IPS-15b (cell line): ENCODE data around the gene RIPK4.

Experiments
- H3K27me3 ChIP-seq: one replicate; pipeline ENCODE4 v1.6.1; 2013; ENCODE audit warnings: low read length; ENCODE audit not compliant: control insufficient read depth, insufficient read depth
- H3K36me3 ChIP-seq: one replicate; pipeline ENCODE4 v1.6.1; 2013; ENCODE audit warnings: low read length; ENCODE audit not compliant: control insufficient read depth, insufficient read depth
- H3K4me1 ChIP-seq: one replicate; pipeline ENCODE4 v1.6.1; 2013; ENCODE audit warnings: mild to moderate bottlenecking, low read length; ENCODE audit not compliant: control insufficient read depth, insufficient read depth
- H3K4me3 ChIP-seq: one replicate; pipeline ENCODE4 v1.5.1; 2013; ENCODE audit warnings: low read depth, low read length
- H3K9ac ChIP-seq: one replicate; pipeline ENCODE4 v1.6.1; 2013; ENCODE audit warnings: low read depth, mild to moderate bottlenecking, low read length
- H3K9me3 ChIP-seq: one replicate; pipeline ENCODE4 v1.6.1; 2013; ENCODE audit warnings: mild to moderate bottlenecking, low read length; ENCODE audit not compliant: control insufficient read depth, insufficient read depth

Gene RIPK4

GRCh38 chr21:41713495-41714281, 53.2 kb downstream of the RIPK4 start:
- Histone ChIP-seq H3K9me3 (no peaks in the 10 kb centered on the region), H3K4me3 (no peak overlapping the region), H3K27me3 (peaks cover 8% of the 10 kb centered on the region), H3K9ac (no peak overlapping the region), H3K36me3 (no peaks in the 10 kb centered on the region), H3K4me1 (peaks cover 3% of the 10 kb centered on the region)

DNA sequence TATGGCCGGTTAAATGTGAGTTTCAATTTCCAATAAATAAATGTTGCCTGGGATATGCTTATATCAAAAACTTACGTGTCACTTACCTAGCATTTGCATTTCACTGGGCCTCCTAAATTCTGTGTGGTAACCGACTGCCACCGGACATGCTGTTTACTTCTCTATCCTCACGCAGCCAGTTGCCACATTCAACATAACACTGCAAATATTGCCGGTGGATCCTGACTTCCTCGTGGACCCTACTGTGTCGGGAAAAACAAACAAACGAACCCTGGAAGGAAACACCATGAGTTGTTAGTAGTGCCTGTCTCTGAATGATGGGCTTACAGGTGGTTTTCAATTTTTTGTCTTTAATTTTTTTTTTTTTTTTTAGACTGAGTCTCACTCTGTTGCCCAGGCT, 54.1 kb downstream of the RIPK4 start:
- no peaks in the 10 kb centered on the region for H3K9me3 ChIP-seq
- no peaks in the 10 kb centered on the region for H3K36me3 ChIP-seq
- peak overlapping the region; percentile 45 for H3K4me3 ChIP-seq
- H3K4me1 ChIP-seq = peaks cover 3% of the 10 kb centered on the region
- no peak overlapping the region for H3K9ac ChIP-seq
- peaks cover 8% of the 10 kb centered on the region for H3K27me3 ChIP-seq

- Histone ChIP-seq H3K4me1 (peaks cover 3% of the 10 kb centered on the region), H3K4me3 (peak overlapping the region; percentile 45), H3K9me3 (no peaks in the 10 kb centered on the region), H3K9ac (no peak overlapping the region), H3K27me3 (peaks cover 8% of the 10 kb centered on the region), H3K36me3 (no peaks in the 10 kb centered on the region)
These were observed 54.7 kb downstream of the RIPK4 start for GRCh38 chr21:41712201-41712600.

DNA sequence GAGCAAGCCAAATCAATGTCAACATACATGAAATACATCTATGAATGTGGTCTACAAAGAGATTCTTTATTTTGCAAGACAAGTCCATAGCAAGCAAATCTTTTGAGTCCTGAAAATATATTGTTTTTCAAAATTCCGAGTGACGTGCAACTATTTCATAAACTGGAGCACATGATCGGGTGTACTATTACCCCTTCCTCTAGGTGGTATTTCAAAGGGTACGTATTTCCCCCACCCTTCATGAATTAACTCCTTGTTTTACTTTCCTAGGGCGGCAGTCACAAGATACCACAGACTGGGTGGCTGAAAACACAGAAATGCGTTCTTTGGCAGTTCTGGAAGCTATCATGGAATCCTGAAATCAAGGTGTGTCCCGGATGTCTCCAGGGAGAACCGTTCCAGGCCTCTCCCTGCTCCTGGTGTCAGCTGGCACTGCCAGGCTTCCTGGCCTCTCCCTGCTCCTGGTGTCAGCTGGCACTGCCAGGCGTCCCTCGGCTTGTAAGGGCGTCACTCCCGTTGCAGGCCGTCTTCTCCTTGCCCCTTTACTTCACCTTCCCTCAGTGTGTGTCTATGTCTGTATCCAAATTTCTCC, 55.3 kb downstream of the RIPK4 start:
- Histone ChIP-seq H3K27me3 (peaks cover 8% of the 10 kb centered on the region), H3K4me1 (peaks cover 3% of the 10 kb centered on the region), H3K9me3 (no peaks in the 10 kb centered on the region), H3K9ac (no peak overlapping the region), H3K4me3 (peak overlapping the region; percentile 45), H3K36me3 (no peaks in the 10 kb centered on the region)

DNA sequence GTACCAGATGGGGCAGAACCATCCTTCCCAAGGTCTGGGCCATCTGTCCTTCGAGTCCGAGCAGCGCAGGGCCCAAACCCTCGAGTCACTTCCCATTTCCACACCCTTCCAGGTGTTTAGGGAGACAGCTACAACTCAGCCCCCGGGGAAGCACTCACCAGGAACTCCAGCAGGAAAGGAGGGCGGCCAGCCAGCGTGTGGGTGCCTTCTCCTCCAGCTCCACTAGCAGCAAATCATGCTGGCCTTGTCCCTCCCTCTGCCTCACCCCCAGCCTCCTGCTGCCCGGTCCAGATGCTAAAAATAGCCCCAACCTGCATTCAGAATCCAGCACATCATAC, 56.1 kb downstream of the RIPK4 start:
- H3K27me3 ChIP-seq = peaks cover 8% of the 10 kb centered on the region
- no peaks in the 10 kb centered on the region for H3K36me3 ChIP-seq
- H3K9ac ChIP-seq = no peak overlapping the region
- H3K4me3 ChIP-seq = no peak overlapping the region
- H3K9me3 ChIP-seq = no peaks in the 10 kb centered on the region
- H3K4me1 ChIP-seq = peaks cover 1% of the 10 kb centered on the region

GRCh38 chr21:41709965-41710822, 56.7 kb downstream of the RIPK4 start:
- H3K27me3 ChIP-seq = peaks cover 8% of the 10 kb centered on the region
- H3K4me3 ChIP-seq = no peak overlapping the region
- no peaks in the 10 kb centered on the region for H3K9me3 ChIP-seq
- H3K9ac ChIP-seq = no peak overlapping the region
- no peaks in the 10 kb centered on the region for H3K4me1 ChIP-seq
- H3K36me3 ChIP-seq = no peaks in the 10 kb centered on the region

GRCh38 chr21:41709166-41709565, 57.7 kb downstream of the RIPK4 start:
- no peak overlapping the region for H3K4me3 ChIP-seq
- H3K9ac ChIP-seq = no peak overlapping the region
- H3K36me3 ChIP-seq = no peaks in the 10 kb centered on the region
- H3K27me3 ChIP-seq = peaks cover 5% of the 10 kb centered on the region
- no peaks in the 10 kb centered on the region for H3K4me1 ChIP-seq
- no peaks in the 10 kb centered on the region for H3K9me3 ChIP-seq

DNA sequence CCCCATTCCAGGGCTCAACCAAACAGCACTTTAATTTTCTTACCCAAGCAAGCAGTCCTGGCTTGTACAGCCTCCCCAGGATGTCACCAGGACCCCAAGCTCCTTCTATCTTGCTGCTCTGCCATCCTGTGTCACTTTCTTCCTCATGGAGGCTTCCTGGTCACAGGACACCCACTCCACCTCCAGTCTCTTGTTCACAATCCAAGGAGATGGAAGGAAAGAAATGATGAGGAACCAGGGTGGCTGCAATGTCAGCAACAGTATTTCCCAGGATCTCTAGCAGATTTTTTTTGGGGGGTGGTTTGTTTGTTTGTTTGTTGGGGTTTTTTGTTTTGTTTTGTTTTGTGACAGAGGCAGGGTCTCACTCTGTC, 58.9 kb downstream of the RIPK4 start:
- Histone ChIP-seq H3K9ac (no peak overlapping the region), H3K4me3 (no peak overlapping the region), H3K4me1 (no peaks in the 10 kb centered on the region), H3K27me3 (peaks cover 5% of the 10 kb centered on the region), H3K36me3 (no peaks in the 10 kb centered on the region), H3K9me3 (no peaks in the 10 kb centered on the region)

GRCh38 chr21:41707231-41707959, 59.5 kb downstream of the RIPK4 start:
- Histone ChIP-seq H3K36me3 (no peaks in the 10 kb centered on the region), H3K4me1 (no peaks in the 10 kb centered on the region)

DNA sequence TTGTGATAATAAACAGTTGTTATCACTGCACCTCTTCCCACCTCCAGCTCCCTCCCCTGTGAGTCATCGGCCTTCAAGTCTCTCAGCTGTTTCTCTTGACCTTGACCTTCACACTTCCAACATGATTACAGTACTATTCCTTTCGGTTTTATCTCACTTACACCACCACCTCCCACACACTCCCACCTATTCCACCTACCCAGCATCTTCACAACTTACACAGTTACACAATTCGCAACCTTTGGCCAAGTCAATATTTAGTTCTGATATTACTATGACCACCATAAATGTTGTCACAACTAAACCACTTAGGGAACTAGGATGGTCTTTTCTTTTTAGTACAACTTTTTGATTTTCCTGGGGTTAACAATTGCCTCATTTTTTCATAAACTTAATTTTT, 60.2 kb downstream of the RIPK4 start:
- Histone ChIP-seq H3K4me3 (no peak overlapping the region), H3K9me3 (no peaks in the 10 kb centered on the region), H3K9ac (no peak overlapping the region), H3K4me1 (no peaks in the 10 kb centered on the region), H3K36me3 (no peaks in the 10 kb centered on the region), H3K27me3 (peaks cover 5% of the 10 kb centered on the region)

More at GRCh38 chr21:41707231-41707959, 59.5 kb downstream of the RIPK4 start:
- H3K9me3 ChIP-seq = no peaks in the 10 kb centered on the region
- no peak overlapping the region for H3K4me3 ChIP-seq
- H3K27me3 ChIP-seq = peaks cover 5% of the 10 kb centered on the region
- no peak overlapping the region for H3K9ac ChIP-seq

- Histone ChIP-seq H3K36me3 (no peaks in the 10 kb centered on the region), H3K9ac (no peak overlapping the region), H3K4me3 (no peak overlapping the region), H3K27me3 (peaks cover 2% of the 10 kb centered on the region), H3K9me3 (no peaks in the 10 kb centered on the region), H3K4me1 (no peaks in the 10 kb centered on the region)
These were observed 60.6 kb downstream of the RIPK4 start for GRCh38 chr21:41706263-41706639.
